ENCODE results near the gene RERE.

The RERE gene

DNA sequence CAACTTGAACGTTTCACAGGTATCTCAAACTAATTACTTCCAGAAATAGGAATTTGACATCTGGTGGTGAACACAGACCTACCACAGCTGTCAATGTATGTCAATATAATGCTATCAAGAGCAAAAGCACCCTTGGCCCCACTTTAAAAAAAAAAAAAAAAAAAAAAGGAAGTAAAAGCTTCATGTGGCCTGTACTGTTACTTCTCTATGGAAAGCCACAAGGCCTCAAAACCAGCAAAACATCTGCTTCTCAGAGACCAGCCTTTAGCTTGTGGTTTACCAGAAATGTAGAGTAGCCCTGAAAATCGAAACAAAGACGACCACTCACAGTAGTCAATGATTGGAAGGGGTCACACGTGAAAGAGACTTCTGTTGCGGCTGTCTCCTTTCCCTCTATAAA is 389.9 kb downstream of the RERE start:
- DNase-seq (ENCODE audit: low read depth, low spot score), result no peak

- DNase-seq (ENCODE audit: low read depth, low spot score), result no peak
Observed at GRCh38 chr1:8426996-8427395, 390.4 kb downstream of the RERE start.

DNA sequence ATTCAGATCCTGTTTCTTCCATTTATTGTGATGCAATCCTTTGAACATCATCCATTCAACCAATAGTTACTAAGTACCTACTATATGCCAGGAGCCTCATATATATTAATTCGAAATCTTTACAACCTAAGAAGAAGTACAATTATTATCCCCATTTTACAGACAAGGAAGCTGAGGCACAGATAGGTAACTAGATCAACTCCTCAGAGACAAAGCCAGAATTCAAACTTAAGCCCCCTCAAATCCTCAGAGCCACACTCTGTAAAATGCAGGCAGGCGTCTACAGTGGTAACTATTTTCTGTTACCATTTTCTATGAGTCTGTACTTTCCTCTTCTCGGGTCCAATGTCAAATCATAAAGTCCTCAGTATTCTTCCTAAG is 391.7 kb downstream of the RERE start:
- DNase-seq (ENCODE audit: low read depth, low spot score), result no peak

DNA sequence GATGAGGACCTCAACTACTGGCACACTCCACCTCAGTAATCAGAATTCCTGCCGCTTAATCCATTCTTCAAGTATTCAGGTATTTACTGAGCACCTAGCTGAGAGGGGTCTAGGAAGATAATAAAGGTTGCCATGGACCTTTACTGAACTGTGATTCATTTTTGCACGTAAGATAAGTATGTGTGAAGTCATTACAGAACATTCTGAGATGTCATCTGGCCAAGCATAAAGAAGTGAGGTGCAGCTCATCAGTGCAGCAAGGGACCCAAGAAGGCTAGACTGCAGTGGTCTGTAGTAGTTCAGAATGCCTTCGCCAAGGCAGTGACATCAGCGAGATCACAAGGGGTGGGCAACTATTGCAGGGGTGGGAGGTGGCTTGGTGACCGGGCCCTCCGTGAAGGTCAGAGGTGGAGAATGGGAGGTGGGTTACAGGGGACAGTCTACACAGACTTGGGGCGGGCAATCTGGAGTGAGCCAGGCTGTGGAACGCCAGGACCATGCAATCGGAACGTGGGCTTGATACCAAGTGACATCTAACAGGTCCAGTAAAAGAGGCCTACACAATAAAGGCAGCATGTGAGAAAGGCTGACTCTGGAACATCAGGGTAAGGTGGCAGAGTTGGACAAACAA is 392.2 kb downstream of the RERE start:
- no peak for DNase-seq (ENCODE audit: low read depth, low spot score)

GRCh38 chr1:8424539-8425116 is 392.8 kb downstream of the RERE start:
- peak; percentile 48 for DNase-seq (ENCODE audit: low read depth, low spot score)

GRCh38 chr1:8423692-8424538 is 393.5 kb downstream of the RERE start:
- peak; percentile 50 for DNase-seq (ENCODE audit: low read depth, low spot score)

DNA sequence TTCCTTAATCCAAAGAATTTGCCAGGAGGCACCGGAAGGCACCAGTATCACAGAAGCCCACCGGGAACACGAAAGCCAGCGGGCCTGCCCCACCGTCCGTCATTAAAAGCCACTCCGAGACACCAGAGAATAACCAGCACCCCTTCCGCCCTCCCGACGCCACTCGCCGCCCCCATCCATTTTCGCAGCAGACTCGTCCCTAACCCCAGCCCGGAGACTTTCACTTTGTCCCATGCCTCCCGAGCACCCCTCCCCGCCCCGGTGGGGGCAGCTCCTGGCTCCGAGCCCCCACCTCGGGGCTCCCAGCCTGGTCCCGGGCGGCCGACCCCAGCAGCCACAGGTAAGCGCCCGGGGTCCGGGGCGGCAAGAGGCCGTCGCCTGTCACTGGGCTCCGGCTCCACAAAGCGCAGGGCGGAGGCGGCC is 394.2 kb downstream of the RERE start:
- no peak for DNase-seq (ENCODE audit: low read depth, low spot score)

DNA sequence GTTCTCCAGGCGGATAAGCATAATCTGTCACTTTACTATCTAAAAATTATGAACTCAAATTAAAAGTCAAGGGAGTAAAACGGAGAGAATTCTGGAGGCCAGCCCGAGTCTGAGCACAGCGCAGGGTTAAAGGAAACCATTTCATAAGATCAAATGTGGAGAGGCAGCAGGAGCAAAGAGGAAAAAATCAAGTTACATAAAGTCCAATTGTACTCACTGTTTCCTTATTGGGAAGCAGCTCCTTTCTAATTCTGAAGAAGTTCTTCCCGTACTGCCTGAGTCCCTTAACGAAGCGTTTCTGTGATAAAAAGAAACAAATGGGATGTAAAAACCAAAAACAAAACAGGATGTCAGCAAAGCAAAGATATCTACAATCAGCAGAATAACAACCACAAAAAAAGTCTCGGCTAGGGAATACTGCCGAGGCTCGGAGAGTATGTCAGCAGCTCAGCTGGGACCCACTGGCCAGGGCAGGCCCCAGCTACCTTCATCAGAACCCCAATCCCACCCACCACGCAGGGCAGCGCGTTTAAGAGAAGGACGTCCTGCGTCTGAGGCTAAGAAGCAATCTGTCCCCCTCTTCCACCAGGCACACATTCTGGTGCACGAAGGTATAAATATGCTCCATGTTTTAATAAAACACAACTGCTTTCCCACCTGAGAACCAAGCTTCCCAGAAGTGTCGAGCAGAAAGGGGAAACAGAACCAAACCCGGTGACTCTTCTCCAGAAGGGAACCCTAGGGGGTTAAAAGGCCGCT is 394.8 kb downstream of the RERE start:
- DNase-seq (ENCODE audit: low read depth, low spot score), result no peak

- no peak for DNase-seq (ENCODE audit: low read depth, low spot score)
Observed at GRCh38 chr1:8421721-8422120, 395.7 kb downstream of the RERE start.

DNA sequence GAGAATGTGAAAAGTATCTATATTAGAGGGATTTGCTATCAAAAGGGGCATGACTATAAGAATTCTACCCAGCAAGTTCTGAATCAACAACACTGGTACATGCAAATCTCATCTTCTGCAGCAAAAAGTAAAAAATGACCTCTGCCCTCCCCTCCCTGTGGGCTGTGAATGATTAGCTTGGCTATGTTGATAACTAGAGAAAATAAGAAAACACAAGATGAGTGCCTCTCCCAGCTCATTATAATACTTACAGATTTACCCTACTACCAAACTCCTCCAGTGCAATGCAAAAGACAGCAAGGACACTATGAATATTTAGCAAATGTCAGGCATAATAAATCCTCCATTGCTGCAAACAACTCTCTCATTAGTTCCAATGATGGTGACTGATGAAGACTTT is 397.1 kb downstream of the RERE start:
- no peak for DNase-seq (ENCODE audit: low read depth, low spot score)

DNA sequence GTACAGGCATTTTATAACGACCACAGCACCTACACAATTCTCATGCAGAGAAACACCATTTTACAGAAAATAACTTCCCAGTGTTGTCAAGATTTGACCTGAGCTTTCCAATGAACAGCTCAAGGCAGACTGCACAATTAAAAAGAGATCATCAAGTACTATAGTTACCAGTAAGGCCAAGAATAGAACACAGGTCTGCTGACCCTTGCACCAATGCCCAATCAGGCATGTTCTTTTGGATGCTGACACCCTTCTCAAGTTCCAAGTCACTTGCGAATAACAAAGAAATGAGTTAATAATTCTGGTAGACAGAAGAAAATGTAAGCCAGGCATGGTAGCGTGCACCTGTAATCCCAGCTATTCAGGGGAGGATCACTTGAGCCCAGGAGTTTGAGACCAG is 397.6 kb downstream of the RERE start:
- DNase-seq (ENCODE audit: low read depth, low spot score), result no peak

- no peak for DNase-seq (ENCODE audit: low read depth, low spot score)
Observed at GRCh38 chr1:8419172-8419571, 398.3 kb downstream of the RERE start.

GRCh38 chr1:8418301-8418700 is 399.1 kb downstream of the RERE start:
- no peak for DNase-seq (ENCODE audit: low read depth, low spot score)

DNA sequence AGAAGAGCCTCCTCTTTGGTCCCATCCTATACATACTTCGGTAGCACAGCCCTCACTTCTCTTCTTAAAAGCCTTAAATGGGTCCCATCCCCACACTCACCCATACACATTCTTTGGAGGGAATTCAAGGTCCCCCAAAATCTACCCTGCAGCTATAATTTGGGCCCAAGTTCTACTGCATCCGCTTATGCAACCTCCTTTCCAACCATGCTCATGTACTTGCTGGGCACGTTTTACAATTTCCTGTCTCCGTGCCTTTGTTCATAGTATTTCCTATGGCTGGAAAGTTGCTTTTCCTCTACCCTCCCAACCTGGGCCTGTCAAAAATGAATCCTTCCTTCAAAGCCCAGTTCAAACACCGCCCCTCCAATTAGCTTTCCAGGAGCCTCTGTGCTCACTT is 399.8 kb downstream of the RERE start:
- DNase-seq (ENCODE audit: low read depth, low spot score), result no peak

- no peak for DNase-seq (ENCODE audit: low read depth, low spot score)
Observed at GRCh38 chr1:8416881-8417280, 400.6 kb downstream of the RERE start.

GRCh38 chr1:8415526-8416278 is 401.7 kb downstream of the RERE start:
- DNase-seq (ENCODE audit: low read depth, low spot score), result no peak

DNA sequence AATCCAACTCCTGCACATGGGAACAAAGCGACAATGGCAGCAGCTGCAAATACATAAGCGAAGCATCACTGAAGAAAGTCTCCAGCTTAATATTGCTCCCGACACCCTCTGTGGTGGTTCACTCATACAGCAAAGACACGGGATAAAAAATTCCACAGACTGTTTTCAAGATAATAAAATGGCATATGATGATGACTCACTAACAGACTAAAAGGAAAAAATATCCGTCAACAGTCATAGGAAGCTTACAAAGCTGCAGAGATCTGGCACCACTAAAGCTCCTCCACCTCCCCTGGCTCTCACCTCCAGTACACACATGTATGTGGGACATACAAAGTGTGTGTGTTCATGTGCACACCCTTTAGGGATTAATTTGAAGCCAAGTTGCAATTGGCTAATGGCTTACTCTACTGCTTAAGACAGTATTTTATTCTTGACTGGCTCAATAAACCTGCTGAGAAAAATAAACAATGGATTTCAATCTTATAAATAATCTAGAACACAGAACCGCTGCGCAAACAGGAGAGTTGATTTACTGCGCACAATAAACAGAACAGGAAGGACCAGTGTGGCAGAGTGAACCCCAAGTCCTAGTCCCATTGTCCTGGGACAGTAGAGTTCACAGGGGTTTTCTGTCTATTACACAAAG is 405.1 kb downstream of the RERE start:
- DNase-seq (ENCODE audit: low read depth, low spot score), result no peak

GRCh38 chr1:8411803-8412182 is 405.6 kb downstream of the RERE start:
- DNase-seq (ENCODE audit: low read depth, low spot score), result no peak

DNA sequence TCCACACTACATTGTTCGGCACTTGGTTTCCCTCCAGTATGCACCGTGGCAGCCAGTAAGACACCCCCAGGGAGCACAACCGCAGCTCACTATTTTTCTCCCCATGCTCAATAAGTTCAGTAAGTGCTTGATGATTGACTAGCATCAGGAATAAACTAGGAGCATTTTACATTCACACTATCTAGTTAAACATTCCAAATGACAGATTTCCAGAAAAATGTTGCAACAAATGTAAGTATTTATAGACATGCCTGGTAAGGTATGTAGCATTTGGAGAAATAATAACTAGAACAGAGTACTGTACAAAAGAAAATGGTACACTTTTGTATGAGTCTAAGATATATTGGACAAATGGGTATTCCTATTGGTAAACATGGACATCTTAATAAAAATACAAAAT is 406.6 kb downstream of the RERE start:
- no peak for DNase-seq (ENCODE audit: low read depth, low spot score)

DNA sequence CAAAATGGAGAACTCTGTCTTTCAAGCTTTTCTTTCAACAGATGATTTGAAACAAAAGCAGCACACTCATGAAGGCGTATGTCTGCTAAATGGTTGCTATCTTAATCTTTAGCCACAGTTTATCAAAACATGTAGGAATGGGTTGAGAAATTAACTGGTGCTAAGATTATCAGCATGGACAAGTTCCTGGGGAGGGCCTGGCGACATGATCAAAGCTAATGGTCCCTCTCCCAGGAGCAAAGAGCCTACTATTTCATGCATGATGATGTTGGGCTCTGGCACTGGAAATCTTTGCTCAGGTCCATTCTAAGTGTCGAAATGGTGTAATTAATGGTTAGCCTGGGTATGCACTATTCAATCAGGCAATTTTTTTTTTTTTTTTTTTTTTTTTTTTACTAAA is 407.8 kb downstream of the RERE start:
- DNase-seq (ENCODE audit: low read depth, low spot score), result no peak

DNA sequence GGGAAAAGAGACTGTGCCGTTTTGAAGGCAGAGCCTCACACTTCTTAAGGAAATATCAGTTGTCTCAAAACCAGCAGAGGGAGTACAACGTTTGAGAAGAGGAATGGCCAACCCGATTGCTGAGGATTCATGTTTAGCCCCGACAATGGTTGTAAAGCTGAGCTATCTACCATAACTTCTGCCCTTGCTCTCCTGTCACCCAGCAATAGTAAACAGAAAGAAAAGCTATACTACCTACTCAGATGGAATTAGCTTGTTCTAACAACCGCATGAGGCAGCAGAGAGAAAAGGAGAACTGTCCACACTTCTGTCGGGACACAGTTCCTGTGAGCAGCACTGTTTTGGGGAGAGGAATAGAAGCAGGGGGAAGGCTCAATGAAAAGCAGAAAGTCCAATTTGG is 408.3 kb downstream of the RERE start:
- DNase-seq (ENCODE audit: low read depth, low spot score), result peak; percentile 35

Data from iPS DF 19.7 (cell line).